ENCODE results near the gene P2RY10. TPM values are rescaled to one million over a fixed set of nuclear protein-coding genes. Genes with fewer than 3 reads are reported as not detected.

The P2RY10 gene
- total RNA-seq (10 to 100 TPM; 28.8 to 41.4 (median 30.5) TPM), polyA plus RNA-seq (10 to 100 TPM; 12.0 to 14.0 (median 13.1) TPM)
- long read RNA-seq, donor 1, partial matches to known transcripts: 0 of 2 reads
- long read RNA-seq, donor 1, other reads (novel, unspliced or antisense): 0 of 2 reads
- long read RNA-seq, donor 2, partial matches to known transcripts: 0 of 3 reads
- long read RNA-seq, donor 2, other reads (novel, unspliced or antisense): 0 of 3 reads

- H3K9me3 ChIP-seq: no peaks in the 10 kb centered on the region
- no peak for DNase-seq
- peaks cover under 1 to 29% (median 8%) of the 10 kb centered on the region in 6 donors for H3K4me1 ChIP-seq
- intact Hi-C loops (cut with DNase I; ENCODE audit: low total_unique reads): no loop called here
- H3K27me3 ChIP-seq (replicated peaks in 1 of 7): peaks cover 0 to 4% (median 0%) of the 10 kb centered on the region in 7 donors
- 31 to 45% (median 43%) methylated on average over 5 of the region's 5 CpGs for WGBS, 5 donors
- H3K27ac ChIP-seq: peak within 1 kb of the TSS; percentile 58 to 85 (median 74)
- no peaks in the 10 kb centered on the region for H3K36me3 ChIP-seq
- TF ChIP-seq POLR2AphosphoS5 (IDR thresholded peaks at IDR 0.05) (peak in 1 of 3 donors; percentile 79), POLR2A (IDR thresholded peaks at IDR 0.05) (peak in 2 of 3 donors; percentile 50 to 74)
- TF ChIP-seq, protein P1, sequence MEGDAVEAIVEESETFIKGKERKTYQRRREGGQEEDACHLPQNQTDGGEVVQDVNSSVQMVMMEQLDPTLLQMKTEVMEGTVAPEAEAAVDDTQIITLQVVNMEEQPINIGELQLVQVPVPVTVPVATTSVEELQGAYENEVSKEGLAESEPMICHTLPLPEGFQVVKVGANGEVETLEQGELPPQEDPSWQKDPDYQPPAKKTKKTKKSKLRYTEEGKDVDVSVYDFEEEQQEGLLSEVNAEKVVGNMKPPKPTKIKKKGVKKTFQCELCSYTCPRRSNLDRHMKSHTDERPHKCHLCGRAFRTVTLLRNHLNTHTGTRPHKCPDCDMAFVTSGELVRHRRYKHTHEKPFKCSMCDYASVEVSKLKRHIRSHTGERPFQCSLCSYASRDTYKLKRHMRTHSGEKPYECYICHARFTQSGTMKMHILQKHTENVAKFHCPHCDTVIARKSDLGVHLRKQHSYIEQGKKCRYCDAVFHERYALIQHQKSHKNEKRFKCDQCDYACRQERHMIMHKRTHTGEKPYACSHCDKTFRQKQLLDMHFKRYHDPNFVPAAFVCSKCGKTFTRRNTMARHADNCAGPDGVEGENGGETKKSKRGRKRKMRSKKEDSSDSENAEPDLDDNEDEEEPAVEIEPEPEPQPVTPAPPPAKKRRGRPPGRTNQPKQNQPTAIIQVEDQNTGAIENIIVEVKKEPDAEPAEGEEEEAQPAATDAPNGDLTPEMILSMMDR (IDR thresholded peaks at IDR 0.05 in 8 of 11, conservative IDR thresholded peaks at IDR 0.05 in 3 of 11): no peak
- H3K4me3 ChIP-seq: peak within 1 kb of the TSS; percentile 15 to 67 (median 36)
Observed at GRCh38 chrX:78945186-78945912, at the start of gene P2RY10. TSS of gene P2RY10 (plus strand) at chrX:78945391. CDS start at chrX:78960521, 15,130 bp downstream.

- Histone ChIP-seq H3K36me3 (no peaks in the 10 kb centered on the region), H3K27me3 (replicated peaks in 1 of 7) (no peaks in the 10 kb centered on the region), H3K4me1 (peaks cover 0 to 6% (median 0%) of the 10 kb centered on the region in 6 donors), H3K27ac (no peak overlapping the region), H3K9me3 (no peaks in the 10 kb centered on the region), H3K4me3 (no peak overlapping the region)
- intact Hi-C loops (cut with DNase I; ENCODE audit: low total_unique reads): no loop called here
- no peak for TF ChIP-seq POLR2A (IDR thresholded peaks at IDR 0.05)
- no peak for TF ChIP-seq POLR2AphosphoS5 (IDR thresholded peaks at IDR 0.05)
- TF ChIP-seq, protein P1 (IDR thresholded peaks at IDR 0.05 in 8 of 11, conservative IDR thresholded peaks at IDR 0.05 in 3 of 11): no peak
- DNase-seq: no peak
- 5 to 24% (median 12%) methylated on average over 1 of the region's 1 CpG for WGBS, 5 donors
Observed at GRCh38 chrX:78922754-78923153, 22.4 kb upstream of the P2RY10 start.

DNA sequence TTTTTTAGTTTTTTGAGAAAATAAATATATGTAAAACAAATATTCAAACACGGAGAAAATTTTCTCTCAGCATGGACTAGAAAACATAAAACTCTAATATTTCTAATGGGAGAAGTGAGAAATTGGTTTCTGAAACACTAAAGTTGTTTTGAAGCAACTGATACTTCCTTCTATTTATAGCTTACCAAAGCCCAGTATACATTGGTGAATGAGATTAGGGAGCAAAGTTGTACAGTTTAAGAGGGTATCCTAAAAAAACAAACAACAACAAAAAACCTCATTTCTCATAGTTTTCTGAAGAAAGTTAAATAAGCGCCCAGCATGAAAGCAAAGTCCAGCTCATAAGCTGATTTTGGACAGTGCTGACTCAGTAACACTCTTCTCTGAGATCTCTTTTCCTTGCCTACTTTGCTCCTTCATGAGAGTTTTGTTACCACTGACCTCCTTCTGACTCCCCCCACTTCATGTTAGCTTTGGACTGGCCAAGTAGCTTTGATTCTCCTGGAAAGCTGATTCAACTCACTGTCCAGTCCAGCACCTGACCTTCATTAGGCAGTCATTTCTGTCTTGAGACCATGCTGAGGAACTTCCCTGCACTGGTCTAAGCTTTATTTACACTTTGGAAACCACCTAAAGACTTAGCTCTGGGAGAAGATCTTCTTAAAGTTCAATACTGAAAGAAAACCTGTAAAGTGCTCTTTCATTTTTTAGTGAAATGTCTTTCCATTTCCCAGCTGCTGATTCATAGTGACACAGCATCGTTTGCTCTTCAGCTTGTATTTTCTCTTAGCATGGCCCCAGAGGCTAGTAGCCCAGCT, 21.8 kb upstream of the P2RY10 start:
- intact Hi-C loops (cut with DNase I; ENCODE audit: low total_unique reads): no loop called here
- no peaks in the 10 kb centered on the region for H3K27me3 ChIP-seq (replicated peaks in 1 of 7)
- 38 to 65% (median 54%) methylated on average over 3 of the region's 3 CpGs for WGBS, 5 donors
- H3K9me3 ChIP-seq: no peaks in the 10 kb centered on the region
- no peak for DNase-seq
- peak overlapping the region in 2 of 8 donors; percentile 1 to 6 for H3K27ac ChIP-seq
- H3K4me3 ChIP-seq: no peak overlapping the region
- H3K4me1 ChIP-seq: peaks cover 0 to 6% (median 0%) of the 10 kb centered on the region in 6 donors
- no peaks in the 10 kb centered on the region for H3K36me3 ChIP-seq
- TF ChIP-seq, protein P1 (IDR thresholded peaks at IDR 0.05 in 8 of 11, conservative IDR thresholded peaks at IDR 0.05 in 3 of 11): no peak
- no peak for TF ChIP-seq POLR2A (IDR thresholded peaks at IDR 0.05)
- TF ChIP-seq POLR2AphosphoS5 (IDR thresholded peaks at IDR 0.05): no peak

All from spleen (tissue), 13 donors.